Ishikawa (cell line): ENCODE measurements around the gene MGAT2.

Source experiments
- CEBPB ChIP-seq: IDR thresholded peaks from 2 replicates; pipeline ENCODE4 v1.6.1; 2012
- CREB1 ChIP-seq: IDR thresholded peaks from 2 replicates; pipeline ENCODE4 v1.6.1; 2012; ENCODE audit warnings: low read depth
- EGR1 ChIP-seq: IDR thresholded peaks from 2 replicates; pipeline ENCODE4 v1.6.1; 2012
- EP300 ChIP-seq: IDR thresholded peaks from 2 replicates; pipeline ENCODE4 v1.6.1; 2012; ENCODE audit warnings: borderline replicate concordance
- FOXM1 ChIP-seq: IDR thresholded peaks from 2 replicates; pipeline ENCODE4 v1.6.1; 2012; ENCODE audit warnings: low read depth, borderline replicate concordance
- NFIC ChIP-seq: IDR thresholded peaks from 2 replicates; pipeline ENCODE4 v1.6.1; 2012
- RAD21 ChIP-seq: IDR thresholded peaks from 2 replicates; pipeline ENCODE4 v1.6.1; 2012; ENCODE audit warnings: low read depth
- REST ChIP-seq: IDR thresholded peaks from 2 replicates; pipeline ENCODE4 v1.6.1; 2012; ENCODE audit warnings: low read depth, mild to moderate bottlenecking
- TAF1 ChIP-seq: IDR thresholded peaks from 2 replicates; pipeline ENCODE4 v1.6.1; 2012; ENCODE audit warnings: low read depth, mild to moderate bottlenecking
- TCF12 ChIP-seq: IDR thresholded peaks from 2 replicates; pipeline ENCODE4 v1.6.1; 2012; ENCODE audit warnings: low read depth
- TEAD4 ChIP-seq: IDR thresholded peaks from 2 replicates; pipeline ENCODE4 v1.6.1; 2012
- YY1 ChIP-seq: IDR thresholded peaks from 2 replicates; pipeline ENCODE4 v1.6.1; 2012; ENCODE audit warnings: low read depth
- ZBTB7A ChIP-seq: IDR thresholded peaks from 2 replicates; pipeline ENCODE4 v1.6.1; 2012; ENCODE audit warnings: low read depth
- TF ChIP-seq, protein P1 (sequence below): IDR thresholded peaks from 2 replicates; pipeline ENCODE4 v1.6.1; 2012
- TF ChIP-seq, protein P2 (sequence below): IDR thresholded peaks from 2 replicates; pipeline ENCODE4 v1.6.1; 2012

Gene MGAT2

GRCh38 chr14:49640540-49641417, 20.2 kb downstream of the MGAT2 start:
- TF ChIP-seq TEAD4 = no peak
- TF ChIP-seq RAD21 = no peak
- peak; percentile 87 for TF ChIP-seq CEBPB
- TF ChIP-seq ZBTB7A = no peak
- TF ChIP-seq REST = no peak
- no peak for TF ChIP-seq EP300

DNA sequence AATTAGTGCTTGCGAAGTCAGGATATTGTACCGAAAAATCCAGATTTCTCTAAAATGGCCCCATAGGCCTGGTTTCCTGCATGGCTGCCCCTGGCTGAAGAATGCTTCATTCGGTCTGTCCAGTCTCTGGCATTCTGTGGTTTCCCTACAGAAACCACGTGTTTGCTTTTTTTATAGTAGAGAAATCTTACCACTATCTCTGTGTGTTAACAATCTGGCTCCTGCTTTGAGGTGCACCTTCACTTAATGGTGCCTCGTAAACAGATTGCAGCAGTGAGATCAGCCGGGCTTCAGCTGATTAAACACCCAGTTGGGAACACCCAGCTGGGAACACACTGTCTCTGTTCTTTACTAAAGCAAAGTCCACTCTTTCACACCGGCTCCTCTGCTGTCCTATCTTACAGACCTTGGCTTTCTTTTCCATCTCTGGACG, 21.1 kb downstream of the MGAT2 start:
- TF ChIP-seq RAD21 (no peak), TEAD4 (no peak), TAF1 (no peak), NFIC (no peak), TCF12 (no peak), ZBTB7A (no peak), EGR1 (no peak)
- TF ChIP-seq, protein P1, sequence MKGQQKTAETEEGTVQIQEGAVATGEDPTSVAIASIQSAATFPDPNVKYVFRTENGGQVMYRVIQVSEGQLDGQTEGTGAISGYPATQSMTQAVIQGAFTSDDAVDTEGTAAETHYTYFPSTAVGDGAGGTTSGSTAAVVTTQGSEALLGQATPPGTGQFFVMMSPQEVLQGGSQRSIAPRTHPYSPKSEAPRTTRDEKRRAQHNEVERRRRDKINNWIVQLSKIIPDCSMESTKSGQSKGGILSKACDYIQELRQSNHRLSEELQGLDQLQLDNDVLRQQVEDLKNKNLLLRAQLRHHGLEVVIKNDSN = no peak

DNA sequence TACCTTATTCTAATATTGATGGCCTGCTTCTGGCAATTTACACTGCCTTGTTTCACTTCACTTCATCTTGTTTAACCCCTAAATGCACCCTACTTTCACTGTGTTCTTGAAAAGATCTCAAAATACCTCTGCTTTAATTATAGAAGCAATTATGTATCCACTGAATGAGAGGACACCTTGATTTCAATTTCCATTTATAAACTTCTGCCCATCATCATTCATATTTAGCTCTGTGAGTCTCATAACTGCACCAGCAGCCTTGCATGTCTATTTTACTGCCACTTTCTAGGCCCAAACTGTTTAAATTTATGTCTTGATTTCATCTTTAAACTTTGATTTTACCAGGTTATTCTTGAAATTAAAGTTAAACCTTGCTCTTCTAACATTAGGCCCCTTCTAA, 21.6 kb downstream of the MGAT2 start:
- TF ChIP-seq EGR1 (no peak), TAF1 (no peak), EP300 (no peak), REST (no peak), CREB1 (no peak), TCF12 (no peak), YY1 (no peak), NFIC (no peak), FOXM1 (no peak), ZBTB7A (no peak), RAD21 (no peak)
- TF ChIP-seq, protein P1 = no peak

GRCh38 chr14:49653508-49653907, 32.9 kb downstream of the MGAT2 start:
- no peak for TF ChIP-seq TEAD4
- no peak for TF ChIP-seq CEBPB
- TF ChIP-seq EP300 = no peak
- TF ChIP-seq, protein P1 = no peak
- no peak for TF ChIP-seq YY1
- TF ChIP-seq TAF1 = no peak
- no peak for TF ChIP-seq EGR1
- TF ChIP-seq ZBTB7A = no peak
- TF ChIP-seq REST = no peak
- no peak for TF ChIP-seq FOXM1
- TF ChIP-seq NFIC = no peak
- TF ChIP-seq, protein P2, sequence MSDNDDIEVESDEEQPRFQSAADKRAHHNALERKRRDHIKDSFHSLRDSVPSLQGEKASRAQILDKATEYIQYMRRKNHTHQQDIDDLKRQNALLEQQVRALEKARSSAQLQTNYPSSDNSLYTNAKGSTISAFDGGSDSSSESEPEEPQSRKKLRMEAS = no peak
- no peak for TF ChIP-seq TCF12
- TF ChIP-seq RAD21 = no peak
